IMR-90 (cell line): Measurements from ENCODE around the gene FBXW5. TPM values are rescaled to one million over a fixed set of nuclear protein-coding genes. Genes with fewer than 3 reads are reported as not detected.

Experiments
- ATAC-seq: fragments of 200-7000 bp; cut with Tn5 transposase; 2 replicates; pipeline ENCODE4 v1.9.1; 2020; ENCODE audit warnings: low read depth, mild to moderate bottlenecking, moderate library complexity
- BruUV-seq: library from RNA; stranded (reverse); fragments of 400-500 nt; replicated peaks from 2 replicates; lab custom pipeline; 2021; lab: Mats Ljungman, UMichigan
- CTCF ChIA-PET: fragments of 300-600 bp; formaldehyde crosslinking; extraction: SDS; loops from one replicate; lab custom pipeline; 2021; ENCODE audit warnings: antibody characterized with exemption; lab: Yijun Ruan, JAX
- POLR2A ChIA-PET: fragments of 300-600 bp; sonication (Branson Sonifier 250); formaldehyde crosslinking; loops from one replicate; lab custom pipeline; 2022; ENCODE audit warnings: antibody characterized with exemption; ENCODE audit not compliant: unreplicated experiment; lab: Charles Lee
- DNase-seq: peaks from one replicate; pipeline ENCODE4 v3.0.0; 2013
- H2AFZ ChIP-seq: replicated peaks from 2 replicates; pipeline ENCODE3; 2013; ENCODE audit warnings: low read length, mild to moderate bottlenecking; ENCODE audit not compliant: poor library complexity
- H2AK5ac ChIP-seq: 2 replicates; pipeline ENCODE4 v1.6.1; 2013; ENCODE audit warnings: low read depth, low read length, inconsistent platforms
- H2AK9ac ChIP-seq: replicated peaks from 2 replicates; pipeline ENCODE3; 2013; ENCODE audit warnings: mild to moderate bottlenecking, low read depth, low read length, moderate library complexity; ENCODE audit not compliant: poor library complexity
- H2BK120ac ChIP-seq: 2 replicates; pipeline ENCODE4 v1.6.1; 2013; ENCODE audit warnings: low read depth, low read length, inconsistent platforms
- H2BK15ac ChIP-seq: 3 replicates; pipeline ENCODE4 v1.6.1; 2013; ENCODE audit warnings: low read depth, low read length, inconsistent platforms
- H2BK20ac ChIP-seq: 2 replicates; pipeline ENCODE4 v1.6.1; 2013; ENCODE audit warnings: low read depth, mild to moderate bottlenecking, inconsistent platforms, low read length, moderate library complexity
- H2BK5ac ChIP-seq: 2 replicates; pipeline ENCODE4 v1.6.1; 2013; ENCODE audit warnings: mild to moderate bottlenecking, low read depth, low read length, inconsistent platforms; ENCODE audit not compliant: poor library complexity, severe bottlenecking
- H3K14ac ChIP-seq: replicated peaks from 2 replicates; pipeline ENCODE4 v1.6.1; 2013; ENCODE audit warnings: low read depth, low read length, inconsistent platforms
- H3K18ac ChIP-seq: 2 replicates; pipeline ENCODE4 v1.6.1; 2013; ENCODE audit warnings: low read depth, low read length, control low read depth
- H3K23ac ChIP-seq: 2 replicates; pipeline ENCODE4 v1.6.1; 2013; ENCODE audit warnings: low read depth, low read length, inconsistent platforms
- H3K27ac ChIP-seq: 2 replicates; pipeline ENCODE4 v1.5.1; 2013; ENCODE audit warnings: mild to moderate bottlenecking, control low read depth, low read length; ENCODE audit not compliant: insufficient read depth
- H3K27me3 ChIP-seq: 2 replicates; pipeline ENCODE4 v1.6.1; 2013; ENCODE audit warnings: low read length; ENCODE audit not compliant: control insufficient read depth, insufficient read depth
- H3K36me3 ChIP-seq: 2 replicates; pipeline ENCODE4 v1.6.1; 2013; ENCODE audit warnings: low read length, mixed read lengths; ENCODE audit not compliant: control insufficient read depth, insufficient read depth
- H3K4ac ChIP-seq: 2 replicates; pipeline ENCODE4 v1.6.1; 2013; ENCODE audit warnings: low read depth, low read length, inconsistent platforms
- H3K4me1 ChIP-seq: 2 replicates; pipeline ENCODE4 v1.6.1; 2013; ENCODE audit warnings: low read length, mixed read lengths; ENCODE audit not compliant: control insufficient read depth, insufficient read depth
- H3K4me2 ChIP-seq: 2 replicates; pipeline ENCODE4 v1.6.1; 2013; ENCODE audit warnings: low read depth, mild to moderate bottlenecking, control low read depth, low read length, moderate library complexity
- H3K4me3 ChIP-seq: 2 replicates; pipeline ENCODE4 v1.5.1; 2013; ENCODE audit warnings: low read depth, mild to moderate bottlenecking, control low read depth, low read length, moderate library complexity; ENCODE audit not compliant: insufficient read depth
- H3K56ac ChIP-seq: 2 replicates; pipeline ENCODE4 v1.6.1; 2013; ENCODE audit warnings: low read length, inconsistent platforms; ENCODE audit not compliant: insufficient read depth; ENCODE audit errors: extremely low read depth
- H3K79me1 ChIP-seq, 2 experiments: 2 replicates each; pipeline ENCODE4 v1.6.1; 2013; ENCODE audit warnings: low read length in 2 of 2, inconsistent platforms in 1 of 2, low read depth in 1 of 2
- H3K9ac ChIP-seq: 2 replicates; pipeline ENCODE4 v1.6.1; 2013; ENCODE audit warnings: low read depth, low read length, control low read depth
- H3K9me1 ChIP-seq: 2 replicates; pipeline ENCODE4 v1.6.1; 2013; ENCODE audit warnings: low read length, inconsistent platforms; ENCODE audit not compliant: insufficient read depth
- H3K9me3 ChIP-seq: 2 replicates; pipeline ENCODE4 v1.6.1; 2013; ENCODE audit warnings: low read length; ENCODE audit not compliant: control insufficient read depth, insufficient read depth
- H4K20me1 ChIP-seq: 2 replicates; pipeline ENCODE4 v1.6.1; 2013; ENCODE audit warnings: low read length, inconsistent platforms; ENCODE audit not compliant: insufficient read depth
- H4K5ac ChIP-seq: 2 replicates; pipeline ENCODE4 v1.6.1; 2013; ENCODE audit warnings: mild to moderate bottlenecking, low read depth, low read length, control low read depth
- H4K8ac ChIP-seq, 2 experiments: 2 replicates each; pipeline ENCODE4 v1.6.1; 2013; ENCODE audit warnings: low read depth in 2 of 2, low read length in 2 of 2, control low read depth in 1 of 2, inconsistent platforms in 1 of 2
- H4K91ac ChIP-seq: 2 replicates; pipeline ENCODE4 v1.6.1; 2013; ENCODE audit warnings: low read depth, low read length, inconsistent platforms; ENCODE audit not compliant: insufficient read depth
- CHD1 ChIP-seq: IDR thresholded peaks from 2 replicates; pipeline ENCODE4 v1.6.1; 2012; ENCODE audit warnings: low read depth, low read length, improper control_type of control experiment
- FOS ChIP-seq: fragments of 150-350 bp; IDR thresholded peaks from 2 replicates; pipeline ENCODE4 v1.6.1; 2016; ENCODE audit warnings: low read depth, low read length
- MXI1 ChIP-seq: IDR thresholded peaks from 2 replicates; pipeline ENCODE4 v1.6.1; 2012; ENCODE audit warnings: low read depth, mild to moderate bottlenecking, low read length, moderate library complexity, borderline replicate concordance
- NFE2L2 ChIP-seq: fragments of 150-350 bp; IDR thresholded peaks from 2 replicates; pipeline ENCODE4 v1.6.1; 2016; ENCODE audit warnings: low read depth, mild to moderate bottlenecking, low read length
- POLR2A ChIP-seq: IDR thresholded peaks from 2 replicates; pipeline ENCODE4 v1.6.1; 2012; ENCODE audit warnings: mild to moderate bottlenecking, low read depth, low read length
- RCOR1 ChIP-seq: IDR thresholded peaks from 2 replicates; pipeline ENCODE4 v1.6.1; 2012; ENCODE audit warnings: mild to moderate bottlenecking, low read length, improper control_type of control experiment; ENCODE audit not compliant: insufficient replicate concordance
- USF2 ChIP-seq: fragments of 150-350 bp; IDR thresholded peaks from 2 replicates; pipeline ENCODE4 v1.6.1; 2017; ENCODE audit warnings: mild to moderate bottlenecking, antibody characterized with exemption, low read length, low read depth
- WGBS, 2 experiments: methylation state at CpG; one replicate each; pipeline versions ENCODE4 v1.1.5 to v1.1.7; 2013; ENCODE audit warnings: missing lambda C conversion rate in 2 of 2; ENCODE audit not compliant: insufficient read length in 1 of 2; ENCODE audit errors: extremely low coverage in 2 of 2; 5-methylcytosine and 5-hydroxymethylcytosine counted together
- dilution Hi-C: fragments of 300-500 bp; cut with HindIII; formaldehyde crosslinking; loops from one replicate; pipeline ENCODE4 v1.14.3; 2018; ENCODE audit warnings: low sequenced_read_pairs; ENCODE audit not compliant: unreplicated experiment
- in situ Hi-C: fragments of 300-500 bp; cut with MboI; formaldehyde crosslinking; loops from 3 replicates; pipeline ENCODE4 v1.14.3; 2019; ENCODE audit warnings: low sequenced_read_pairs, inconsistent platforms, mixed read lengths
- intact Hi-C: fragments of 100-400 bp; cut with micrococcal nuclease; formaldehyde crosslinking; loops from 2 replicates; pipeline ENCODE4 v1.10.0; 2022
- polyA plus RNA-seq, 3 experiments: library from polyadenylated mRNA; depleted of rRNA; stranded (reverse); fragments of >200 nt; gene quantifications; 2 replicates each; pipeline ENCODE4 v1.2.3, GENCODE V29; 2012; ENCODE audit warnings: low replicate concordance in 1 of 3
- total RNA-seq: library from RNA; depleted of rRNA; stranded (reverse); fragments of >200 nt; gene quantifications from 2 replicates; pipeline ENCODE4 v1.2.3, GENCODE V29; 2012
- TF ChIP-seq, protein P1 (sequence below): fragments of 150-350 bp; IDR thresholded peaks from 2 replicates; pipeline ENCODE4 v1.6.1; 2016; ENCODE audit warnings: low read depth, mild to moderate bottlenecking, low read length, moderate library complexity, borderline replicate concordance

FBXW5 gene
- total and polyA plus RNA-seq, 2 of the 4 experiments (the other 2 are of a cell fraction), result 65.1 to 80.2 TPM

GRCh38 chr9:136900988-136901515 lies 43.5 kb downstream of the FBXW5 start:
- Histone ChIP-seq H2AK9ac (peak overlapping the region; percentile 93), H4K20me1 (no peaks in the 10 kb centered on the region; the same call in none of the 2 replicates), H2BK15ac (no peak overlapping the region; the same call in 2 of the 3 replicates), H3K9me3 (no peaks in the 10 kb centered on the region), H2BK120ac (peak overlapping the region; percentile 33; the same call in 1 of the 2 replicates), H3K36me3 (peaks cover 16% of the 10 kb centered on the region), H3K4ac (peak overlapping the region; percentile 54), H3K56ac (no peak overlapping the region; the same call in 1 of the 2 replicates), H3K4me2 (no peak overlapping the region), H2AK5ac (peak overlapping the region; percentile 61), H4K91ac (no peak overlapping the region), H3K27me3 (no peaks in the 10 kb centered on the region), H3K9ac (no peak overlapping the region), H3K4me1 (peaks cover 15% of the 10 kb centered on the region), H2BK5ac (peak overlapping the region; percentile 76), H3K27ac (no peak overlapping the region), H2AFZ (peak overlapping the region; percentile 70), H3K4me3 (no peak overlapping the region), H3K23ac (0 out of 2 replicates have a peak overlapping the region, but pooled peaks have one; percentile 24), H3K9me1 (0 out of 2 replicates have a peak, but pooled peaks cover 10% of the 10 kb centered on the region), H3K18ac (no peak overlapping the region), H2BK20ac (no peak overlapping the region; the same call in 1 of the 2 replicates), H3K79me1 (peaks cover 12 to 58% of the 10 kb centered on the region in 2 experiments), H3K14ac (no peak overlapping the region), H4K8ac (peak overlapping the region in 1 of 2 experiments; percentile 69; a peak in 2 of 4 replicates), H4K5ac (no peak overlapping the region)
- BruUV-seq, result no TSS peak
- DNase-seq (no peak), ATAC-seq (no peak)
- dilution Hi-C loops (no loop called here), intact Hi-C loops (no loop called here), in situ Hi-C loops (no loop called here)
- CTCF ChIA-PET, result no interaction called here
- POLR2A ChIA-PET, result no interaction called here
- TF ChIP-seq POLR2A, result no peak
- no peak for TF ChIP-seq CHD1
- TF ChIP-seq, protein P1, sequence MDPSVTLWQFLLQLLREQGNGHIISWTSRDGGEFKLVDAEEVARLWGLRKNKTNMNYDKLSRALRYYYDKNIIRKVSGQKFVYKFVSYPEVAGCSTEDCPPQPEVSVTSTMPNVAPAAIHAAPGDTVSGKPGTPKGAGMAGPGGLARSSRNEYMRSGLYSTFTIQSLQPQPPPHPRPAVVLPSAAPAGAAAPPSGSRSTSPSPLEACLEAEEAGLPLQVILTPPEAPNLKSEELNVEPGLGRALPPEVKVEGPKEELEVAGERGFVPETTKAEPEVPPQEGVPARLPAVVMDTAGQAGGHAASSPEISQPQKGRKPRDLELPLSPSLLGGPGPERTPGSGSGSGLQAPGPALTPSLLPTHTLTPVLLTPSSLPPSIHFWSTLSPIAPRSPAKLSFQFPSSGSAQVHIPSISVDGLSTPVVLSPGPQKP, result no peak
- no peak for TF ChIP-seq USF2
- TF ChIP-seq RCOR1, result no peak
- no peak for TF ChIP-seq FOS
- no peak for TF ChIP-seq MXI1
- no peak for TF ChIP-seq NFE2L2
- WGBS, 2 experiments, result 85% methylated on average over 7 of the region's 13 CpGs; no CpG with 5 or more reads in 1 of the 2 experiments
